OCI-LY7 (cell line): ENCODE data around the gene TPD52L1.

ENCODE experiments used
- EZH2phosphoT487 ChIP-seq: fragments of 200-600 bp; sonication (generic); IDR thresholded peaks from 2 replicates; pipeline ENCODE4 v1.6.1; 2018; ENCODE audit warnings: low read depth, borderline replicate concordance, mild to moderate bottlenecking, mixed run types, antibody characterized with exemption, low read length, moderate library complexity, mixed read lengths
- TF ChIP-seq, protein P1 (sequence below): fragments of 200-600 bp; sonication (generic); conservative IDR thresholded peaks from 2 replicates; pipeline ENCODE4 v1.5.1; 2014; ENCODE audit warnings: mild to moderate bottlenecking, antibody characterized with exemption, low read length, moderate library complexity, mixed read lengths

DNA sequence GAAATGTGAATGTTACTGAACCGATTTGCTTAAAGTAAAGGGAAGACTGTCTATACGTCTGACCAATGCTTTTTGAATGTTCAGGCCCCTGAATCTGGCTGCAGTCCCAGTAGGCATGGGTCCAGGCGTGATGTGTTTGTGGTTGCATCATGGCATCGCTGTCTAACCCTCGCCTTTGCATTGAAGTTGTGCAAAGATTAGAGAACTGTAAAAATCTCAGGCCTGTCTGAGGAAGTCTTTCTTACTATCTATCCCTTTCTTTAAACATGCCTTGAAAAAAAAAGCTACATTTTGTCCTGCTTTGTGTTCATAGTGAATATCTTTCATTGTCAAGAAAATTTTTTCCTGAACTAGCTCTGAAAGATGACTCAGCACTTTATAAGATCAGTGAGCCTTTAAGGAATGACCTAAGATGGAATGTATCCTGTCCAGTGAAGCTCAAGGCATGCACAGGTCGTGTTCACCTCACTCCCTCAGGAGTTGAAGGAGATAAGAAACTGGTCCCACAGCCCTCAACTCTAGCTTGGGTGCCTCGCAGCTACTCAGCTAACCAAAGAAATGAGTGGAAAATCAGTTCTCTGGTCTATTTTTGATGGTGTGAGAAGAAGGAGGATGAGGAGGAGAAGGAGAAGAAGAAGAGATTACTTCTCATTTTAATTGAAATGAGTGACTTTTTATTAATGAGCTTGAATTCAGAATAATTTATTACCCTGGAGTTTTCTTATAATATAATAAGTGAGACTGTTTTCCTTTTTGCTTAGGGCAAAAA lies 48.6 kb downstream of the TPD52L1 start:
- TF ChIP-seq, protein P1, sequence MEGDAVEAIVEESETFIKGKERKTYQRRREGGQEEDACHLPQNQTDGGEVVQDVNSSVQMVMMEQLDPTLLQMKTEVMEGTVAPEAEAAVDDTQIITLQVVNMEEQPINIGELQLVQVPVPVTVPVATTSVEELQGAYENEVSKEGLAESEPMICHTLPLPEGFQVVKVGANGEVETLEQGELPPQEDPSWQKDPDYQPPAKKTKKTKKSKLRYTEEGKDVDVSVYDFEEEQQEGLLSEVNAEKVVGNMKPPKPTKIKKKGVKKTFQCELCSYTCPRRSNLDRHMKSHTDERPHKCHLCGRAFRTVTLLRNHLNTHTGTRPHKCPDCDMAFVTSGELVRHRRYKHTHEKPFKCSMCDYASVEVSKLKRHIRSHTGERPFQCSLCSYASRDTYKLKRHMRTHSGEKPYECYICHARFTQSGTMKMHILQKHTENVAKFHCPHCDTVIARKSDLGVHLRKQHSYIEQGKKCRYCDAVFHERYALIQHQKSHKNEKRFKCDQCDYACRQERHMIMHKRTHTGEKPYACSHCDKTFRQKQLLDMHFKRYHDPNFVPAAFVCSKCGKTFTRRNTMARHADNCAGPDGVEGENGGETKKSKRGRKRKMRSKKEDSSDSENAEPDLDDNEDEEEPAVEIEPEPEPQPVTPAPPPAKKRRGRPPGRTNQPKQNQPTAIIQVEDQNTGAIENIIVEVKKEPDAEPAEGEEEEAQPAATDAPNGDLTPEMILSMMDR, result no peak
- no peak for TF ChIP-seq EZH2phosphoT487
